Urinary bladder (tissue), 4 donors: ENCODE measurements around the gene CCT2. TPM values are rescaled to one million over a fixed set of nuclear protein-coding genes. Genes with fewer than 3 reads are reported as not detected.
"Not testable (repeated sequence)": the region's sequence is repeated elsewhere in the genome, so short reads cannot be mapped to it uniquely, and the experiment has no call there.

Source experiments
- DNase-seq: peaks from one replicate; pipeline ENCODE4 v3.0.0-alpha.2; 2015; ENCODE audit errors: extremely low spot score
- H3K27ac ChIP-seq: one replicate; pipeline ENCODE4 v1.5.1; 2013; ENCODE audit warnings: low read depth, mild to moderate bottlenecking, moderate library complexity
- H3K36me3 ChIP-seq: one replicate; pipeline ENCODE4 v1.6.1; 2013; ENCODE audit warnings: mild to moderate bottlenecking, moderate library complexity; ENCODE audit not compliant: insufficient read depth
- H3K4me1 ChIP-seq: one replicate; pipeline ENCODE4 v1.6.1; 2013; ENCODE audit warnings: mild to moderate bottlenecking, moderate library complexity; ENCODE audit not compliant: insufficient read depth
- H3K4me3 ChIP-seq: one replicate; pipeline ENCODE4 v1.5.1; 2013; ENCODE audit warnings: low read depth, low read length
- WGBS: extraction: QIAGEN DNeasy Blood & Tissue Kit; methylation state at CpG from one replicate; pipeline ENCODE4 v1.1.7; 2013; 5-methylcytosine and 5-hydroxymethylcytosine counted together
- polyA plus RNA-seq: library from polyadenylated mRNA; stranded (reverse); fragments of 200-250 nt; gene quantifications from one replicate; pipeline ENCODE4 v1.2.3, GENCODE V29; 2013
- total RNA-seq: library from RNA; depleted of rRNA; stranded (reverse); fragments of >200 nt; gene quantifications from one replicate; pipeline ENCODE4 v1.2.3, GENCODE V29; 2014
- donor health status: healthy with polysubstance abuse.
- donor health status: healthy.

The CCT2 gene
- total and polyA plus RNA-seq, 2 donors: 88.8 to 206 TPM

DNA sequence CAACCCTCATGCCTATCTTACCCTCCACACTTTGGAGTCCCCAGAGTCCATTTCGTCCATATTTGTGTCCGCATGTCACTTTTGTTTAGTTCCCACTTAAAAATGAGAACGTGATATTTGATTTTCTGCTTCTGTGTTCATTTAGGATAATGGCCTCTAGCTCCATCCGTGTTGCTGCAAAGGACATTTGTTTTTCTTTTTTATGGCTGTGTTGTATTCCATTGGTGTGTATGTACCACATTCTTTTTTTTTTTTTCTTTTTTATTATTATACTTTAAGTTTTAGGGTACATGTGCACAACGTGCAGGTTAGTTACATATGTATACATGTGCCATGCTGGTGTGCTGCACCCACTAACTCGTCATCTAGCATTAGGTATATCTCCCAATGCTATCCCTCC is 18.3 kb downstream of the CCT2 start:
- H3K27ac ChIP-seq, DNase-seq, H3K4me1 ChIP-seq, H3K4me3 ChIP-seq, H3K36me3 ChIP-seq: not testable (repeated sequence)
- 95% methylated on average over 5 of the region's 6 CpGs for WGBS

DNA sequence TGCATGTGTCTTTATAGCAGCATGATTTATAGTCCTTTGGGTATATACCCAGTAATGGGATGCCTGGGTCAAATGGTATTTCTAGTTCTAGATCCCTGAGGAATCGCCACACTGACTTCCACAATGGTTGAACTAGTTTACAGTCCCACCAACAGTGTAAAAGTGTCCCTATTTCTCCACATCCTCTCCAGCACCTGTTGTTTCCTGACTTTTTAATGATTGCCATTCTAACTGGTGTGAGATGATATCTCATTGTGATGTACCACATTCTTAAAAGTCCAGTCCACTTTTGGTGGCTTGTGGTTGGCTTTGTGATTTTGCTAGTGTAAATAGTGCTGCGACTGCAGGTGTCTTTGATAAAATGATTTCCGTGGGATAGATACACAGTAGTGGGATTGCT is 19.0 kb downstream of the CCT2 start:
- DNase-seq, H3K36me3 ChIP-seq, H3K4me1 ChIP-seq, H3K4me3 ChIP-seq, H3K27ac ChIP-seq: not testable (repeated sequence)
- WGBS: 88% methylated on average over 2 of the region's 3 CpGs

DNA sequence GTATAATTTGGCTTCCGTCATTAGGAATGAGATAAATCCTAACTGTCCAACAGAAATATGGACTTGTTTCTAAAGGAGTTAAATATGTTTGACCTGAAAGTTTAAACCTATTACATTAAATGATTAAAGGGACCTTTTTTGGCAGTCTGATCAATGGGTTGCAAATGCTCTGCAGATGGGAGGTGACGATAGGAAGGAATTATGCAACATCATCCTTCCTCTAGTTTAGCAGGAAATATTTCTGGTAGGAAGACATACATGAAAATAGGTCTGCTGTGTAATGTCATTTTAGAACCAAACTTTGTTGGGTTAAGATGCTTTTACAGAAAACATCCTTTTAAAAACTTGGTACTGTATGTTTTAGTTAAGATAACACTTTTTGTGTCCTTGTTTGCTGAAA is 22.9 kb downstream of the CCT2 start:
- WGBS: 48% methylated on average over 2 of the region's 2 CpGs
- DNase-seq: no peak
- Histone ChIP-seq H3K4me1 (no peaks in the 10 kb centered on the region), H3K27ac (no peak overlapping the region), H3K4me3 (no peak overlapping the region), H3K36me3 (no peaks in the 10 kb centered on the region)

DNA sequence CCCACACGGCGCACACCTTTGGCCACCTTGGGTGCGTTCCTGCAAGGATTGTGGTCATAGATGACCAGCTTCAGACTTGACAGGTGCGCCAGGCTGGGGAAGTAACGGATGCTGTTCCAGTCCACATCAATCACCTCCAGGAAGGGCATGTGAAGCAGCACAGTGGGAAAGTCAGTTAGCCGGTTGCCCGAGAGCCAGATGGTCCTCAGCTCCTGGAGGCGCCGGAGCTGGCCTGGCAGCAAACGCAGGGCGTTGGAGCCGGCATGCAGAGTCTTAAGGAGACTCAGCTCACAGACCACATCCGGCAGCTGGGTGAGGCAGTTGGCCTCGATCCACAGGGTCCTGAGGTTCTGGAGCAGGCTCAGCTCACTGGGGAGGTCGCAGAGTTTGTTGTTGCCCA is 24.9 kb downstream of the CCT2 start:
- WGBS: 95% methylated on average over 15 of the region's 15 CpGs
- H3K4me1 ChIP-seq: no peaks in the 10 kb centered on the region
- H3K4me3 ChIP-seq: no peak overlapping the region
- no peaks in the 10 kb centered on the region for H3K36me3 ChIP-seq
- no peak for DNase-seq
- H3K27ac ChIP-seq: no peak overlapping the region

DNA sequence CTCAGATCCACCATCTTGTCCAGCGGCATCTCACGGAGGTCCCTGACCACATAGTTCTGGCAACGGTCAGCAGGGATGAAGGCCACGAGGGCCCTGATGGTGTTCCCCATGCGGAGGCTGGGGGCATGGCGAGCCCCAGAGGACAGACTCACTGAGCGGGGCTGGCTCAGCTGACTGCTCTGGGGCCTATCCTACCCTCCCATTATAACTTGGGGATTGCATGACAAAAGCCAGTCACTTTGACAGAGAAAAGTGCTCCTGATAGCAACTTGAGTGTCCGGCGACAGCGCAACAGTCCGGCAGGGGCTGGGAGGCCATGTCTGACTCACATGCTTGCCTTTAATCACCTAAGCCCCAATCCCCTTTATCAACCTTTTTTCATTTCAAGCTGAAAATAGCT is 25.5 kb downstream of the CCT2 start, which contains the start of gene LRRC10:
TSS of gene LRRC10 (minus strand) at position 179 of the 400 bp plus-strand sequence. CDS start at position 110, 69 bp downstream.
- Histone ChIP-seq H3K27ac (no peak within 1 kb of the TSS), H3K4me3 (no peak within 1 kb of the TSS), H3K36me3 (no peaks in the 10 kb centered on the region), H3K4me1 (no peaks in the 10 kb centered on the region)
- 94% methylated on average over 11 of the region's 11 CpGs for WGBS
- DNase-seq: no peak

DNA sequence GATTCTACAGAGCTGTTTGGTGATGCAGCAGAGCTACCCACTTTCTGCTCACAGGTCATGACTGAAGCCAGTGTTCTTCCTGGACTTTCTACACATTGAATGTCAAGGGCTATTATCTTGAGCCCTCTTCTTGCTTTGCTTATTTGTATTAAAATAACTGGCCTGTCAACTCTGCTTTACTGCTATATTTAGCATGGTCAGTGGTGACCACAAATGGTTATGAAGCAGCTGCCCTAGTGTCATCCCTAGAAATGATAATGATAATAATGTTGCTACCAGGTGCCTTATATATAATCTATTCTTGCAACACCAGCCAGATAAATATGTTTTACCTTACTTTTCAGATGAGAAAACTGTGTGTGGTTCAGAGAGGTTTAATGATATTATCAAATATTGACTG is 28.1 kb downstream of the CCT2 start:
- Histone ChIP-seq H3K4me3 (no peak overlapping the region), H3K27ac (no peak overlapping the region), H3K4me1 (no peaks in the 10 kb centered on the region), H3K36me3 (no peaks in the 10 kb centered on the region)
- DNase-seq: no peak

DNA sequence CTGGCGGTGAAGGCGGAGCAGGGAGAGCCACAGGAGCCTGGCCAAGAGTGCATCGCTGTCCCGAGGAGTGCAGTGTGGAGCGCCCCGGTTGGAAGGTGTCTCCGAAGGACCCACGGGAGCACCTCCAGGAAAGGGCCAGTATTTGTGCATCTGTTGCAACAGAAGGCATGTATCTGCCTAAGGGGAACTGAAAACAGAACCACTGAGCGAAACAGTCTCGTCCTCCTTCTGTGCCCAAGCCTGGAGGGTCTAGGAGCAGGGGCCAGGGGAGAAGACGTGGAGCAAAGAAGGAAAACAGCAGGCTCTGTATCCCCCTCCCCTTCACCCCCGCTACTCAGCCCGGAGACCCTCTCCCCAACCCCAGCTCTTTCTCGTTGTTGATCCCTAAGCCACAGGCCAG is 30.8 kb downstream of the CCT2 start:
- WGBS: 79% methylated on average over 14 of the region's 14 CpGs
- no peaks in the 10 kb centered on the region for H3K4me1 ChIP-seq
- no peaks in the 10 kb centered on the region for H3K36me3 ChIP-seq
- DNase-seq: no peak
- no peak overlapping the region for H3K4me3 ChIP-seq
- H3K27ac ChIP-seq: no peak overlapping the region

DNA sequence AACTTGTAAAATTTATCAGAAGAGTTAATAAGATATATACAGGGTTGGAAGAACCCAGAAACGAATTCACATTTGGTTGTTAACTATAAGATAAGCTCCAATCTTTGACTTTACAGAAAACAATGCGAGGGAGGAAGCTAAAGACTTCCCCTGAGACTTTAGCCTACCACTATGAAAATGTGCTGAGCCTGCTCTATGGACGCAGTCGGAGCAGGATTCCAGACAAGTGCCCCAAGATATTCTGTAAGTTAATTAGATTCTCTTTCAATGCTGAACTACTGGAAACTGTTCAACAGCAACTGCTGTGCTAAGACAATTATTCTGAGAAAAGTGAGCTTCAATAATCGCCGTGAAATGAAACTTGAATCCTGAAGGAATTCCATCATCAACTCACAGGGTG is 33.8 kb downstream of the CCT2 start:
- no peak for DNase-seq
- Histone ChIP-seq H3K36me3 (no peaks in the 10 kb centered on the region), H3K27ac (no peak overlapping the region), H3K4me3 (no peak overlapping the region), H3K4me1 (no peaks in the 10 kb centered on the region)
- 65% methylated on average over 6 of the region's 6 CpGs for WGBS

DNA sequence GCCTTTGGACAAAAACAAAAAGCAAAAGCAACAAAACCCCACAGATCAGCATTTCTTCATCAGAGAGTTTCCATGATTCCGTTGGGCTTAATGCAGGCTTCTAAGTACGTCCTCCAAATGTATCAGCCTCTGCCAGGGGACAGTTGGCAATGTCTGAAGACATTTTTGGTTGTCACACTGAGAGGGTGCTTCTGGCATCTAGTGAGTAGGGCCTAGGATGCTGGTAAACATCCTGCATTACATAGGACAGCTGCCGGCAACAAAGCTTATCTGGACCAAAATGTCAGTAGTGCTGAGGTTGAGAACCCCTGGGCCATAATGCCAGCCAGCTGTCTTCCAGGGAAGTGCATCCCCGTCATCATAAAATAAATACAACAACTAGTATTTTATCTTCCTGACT is 34.8 kb downstream of the CCT2 start:
- WGBS: 48% methylated on average over 4 of the region's 4 CpGs
- H3K4me3 ChIP-seq: no peak overlapping the region
- H3K4me1 ChIP-seq: no peaks in the 10 kb centered on the region
- H3K36me3 ChIP-seq: no peaks in the 10 kb centered on the region
- no peak overlapping the region for H3K27ac ChIP-seq
- no peak for DNase-seq

DNA sequence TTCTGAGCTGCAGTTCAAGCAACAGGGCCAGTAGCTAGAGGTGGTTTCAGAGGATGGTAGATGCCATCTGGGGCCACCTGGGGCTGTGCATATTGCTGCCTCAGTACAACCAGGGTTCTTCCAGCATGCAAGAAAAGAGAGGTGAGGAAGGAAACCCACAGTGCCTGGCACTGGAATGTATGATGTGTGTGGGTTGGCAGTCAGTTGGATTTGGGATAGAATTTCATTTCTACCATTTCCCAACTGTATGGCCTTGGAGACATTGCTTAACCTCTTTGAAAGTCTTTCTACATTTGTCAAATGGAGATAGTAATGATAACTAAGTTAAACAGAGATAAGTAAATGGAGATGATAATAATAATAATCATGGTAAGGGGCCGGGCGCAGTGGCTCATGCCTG is 35.7 kb downstream of the CCT2 start:
- H3K4me3 ChIP-seq: no peak overlapping the region
- no peaks in the 10 kb centered on the region for H3K36me3 ChIP-seq
- H3K27ac ChIP-seq: no peak overlapping the region
- WGBS: 63% methylated on average over 2 of the region's 2 CpGs
- no peak for DNase-seq
- H3K4me1 ChIP-seq: no peaks in the 10 kb centered on the region

DNA sequence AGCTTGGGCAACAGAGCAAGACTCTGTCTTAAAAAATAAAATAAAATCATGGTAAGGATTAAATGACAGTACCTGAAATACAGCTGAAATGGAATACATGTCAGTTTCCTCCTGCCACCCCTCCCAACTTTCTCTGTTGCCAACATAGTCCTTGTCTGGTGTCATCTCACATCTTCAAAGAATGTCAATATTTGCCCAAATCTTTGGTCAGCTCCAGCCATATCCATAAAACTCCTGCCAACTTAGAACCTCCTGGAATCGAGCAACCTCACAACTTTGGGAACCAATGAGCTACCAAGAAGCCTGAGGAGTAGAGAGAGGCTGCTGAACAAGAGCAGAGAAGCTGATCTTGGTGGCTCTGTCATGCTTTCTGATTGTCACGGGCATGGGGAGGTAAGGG is 36.3 kb downstream of the CCT2 start:
- no peaks in the 10 kb centered on the region for H3K36me3 ChIP-seq
- 88% methylated on average over 2 of the region's 2 CpGs for WGBS
- no peak for DNase-seq
- H3K27ac ChIP-seq: no peak overlapping the region
- H3K4me1 ChIP-seq: no peaks in the 10 kb centered on the region
- H3K4me3 ChIP-seq: no peak overlapping the region

DNA sequence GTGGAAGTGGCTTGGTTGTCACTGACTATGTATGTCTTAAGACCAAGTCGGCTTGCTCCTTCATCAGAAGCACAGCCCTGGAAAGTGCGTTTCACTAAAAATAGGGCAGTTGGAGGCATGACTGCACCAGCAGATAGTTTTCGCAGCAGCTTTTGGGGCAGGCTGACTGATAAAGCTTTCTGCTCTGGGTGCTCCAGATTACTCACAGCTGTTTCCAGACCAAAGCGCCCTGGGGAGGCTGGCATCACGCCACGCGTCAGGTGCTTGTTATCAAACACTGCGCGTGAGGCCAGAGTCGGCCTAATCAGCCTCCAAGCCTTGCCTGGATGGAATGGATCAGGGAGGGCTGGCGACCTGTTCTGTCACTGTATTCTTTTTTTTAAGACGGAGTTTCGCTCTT is 38.7 kb downstream of the CCT2 start:
- Histone ChIP-seq H3K4me3 (no peak overlapping the region), H3K4me1 (no peaks in the 10 kb centered on the region), H3K36me3 (no peaks in the 10 kb centered on the region), H3K27ac (no peak overlapping the region)
- 35% methylated on average over 13 of the region's 13 CpGs for WGBS
- DNase-seq: no peak

DNA sequence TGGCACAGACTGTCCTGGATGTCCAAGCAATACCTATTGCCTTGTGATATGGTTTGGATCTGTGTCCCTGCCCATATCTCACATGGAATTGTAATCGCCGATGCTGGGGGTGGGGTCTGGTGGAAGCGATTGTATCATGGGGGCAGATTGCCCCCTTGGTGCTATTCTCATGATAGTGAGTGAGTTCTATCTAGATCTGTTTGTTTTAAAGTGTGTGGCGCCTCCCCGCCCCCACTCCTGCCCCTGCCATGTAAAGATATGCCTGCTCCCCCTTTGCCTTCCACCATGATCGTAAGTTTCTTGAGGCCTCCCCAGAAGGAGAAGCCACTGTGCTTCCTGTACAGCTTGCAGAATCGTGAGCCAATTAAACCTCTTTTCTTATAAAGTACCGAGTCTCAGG is 42.2 kb downstream of the CCT2 start:
- whole genome bisulfite sequencing: 87% methylated on average over 8 of the region's 8 CpGs
- DNase-seq: no peak
- no peak overlapping the region for H3K4me3 ChIP-seq
- H3K4me1 ChIP-seq: no peaks in the 10 kb centered on the region
- H3K27ac ChIP-seq: no peak overlapping the region
- no peaks in the 10 kb centered on the region for H3K36me3 ChIP-seq

DNA sequence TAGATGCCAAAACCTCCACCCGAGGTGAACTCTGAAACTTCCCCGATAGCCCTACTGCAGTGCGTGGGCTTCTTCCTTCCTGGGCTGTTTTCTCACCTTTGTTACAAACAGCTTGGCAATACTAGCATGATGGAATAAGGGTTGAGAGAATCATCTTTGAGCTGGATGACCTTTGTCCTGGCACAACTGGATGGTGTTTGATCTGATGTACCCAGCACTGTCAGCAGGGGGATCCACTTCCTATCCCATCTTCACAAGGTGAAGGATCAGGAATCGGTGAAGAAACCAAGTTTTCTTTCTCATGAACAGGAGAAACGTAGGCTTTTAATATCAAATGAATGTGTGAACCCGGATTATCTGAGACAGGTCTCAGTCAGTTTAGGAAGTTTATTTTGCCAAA is 44.9 kb downstream of the CCT2 start:
- no peak for DNase-seq
- Histone ChIP-seq H3K4me3 (no peak overlapping the region), H3K36me3 (no peaks in the 10 kb centered on the region), H3K27ac (no peak overlapping the region), H3K4me1 (no peaks in the 10 kb centered on the region)
- WGBS: 90% methylated on average over 6 of the region's 6 CpGs

DNA sequence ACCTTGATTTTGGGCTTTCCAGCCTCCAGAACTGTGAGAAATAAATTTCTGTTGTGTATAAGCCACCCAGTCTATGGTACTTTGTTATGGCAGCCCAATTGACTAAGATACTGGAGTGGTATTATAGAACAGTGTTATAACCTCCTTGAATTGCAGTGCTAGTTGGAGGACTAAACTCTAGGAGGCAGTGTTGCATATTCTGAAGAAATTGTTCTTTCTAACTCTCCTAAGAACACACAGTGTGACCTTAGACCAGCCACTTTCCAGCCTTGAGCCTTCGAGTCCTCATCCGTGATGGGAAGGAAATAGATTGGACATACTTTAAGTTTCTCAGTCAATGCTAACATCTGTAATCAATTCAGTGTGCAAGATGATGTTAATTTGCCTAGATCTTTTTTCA is 47.8 kb downstream of the CCT2 start:
- Histone ChIP-seq H3K36me3 (no peaks in the 10 kb centered on the region), H3K4me3 (no peak overlapping the region), H3K4me1 (no peaks in the 10 kb centered on the region), H3K27ac (no peak overlapping the region)
- no peak for DNase-seq
- WGBS: 89% methylated on average over 2 of the region's 2 CpGs
